HG03442 (cell line): ENCODE measurements around the gene PRR16.
A peak's percentile ranks its signal among the peaks of the same experiment; 100 is the strongest.
"Not testable (repeated sequence)": the region's sequence is repeated elsewhere in the genome, so short reads cannot be mapped to it uniquely, and the experiment has no call there.

Experiments used
- ATAC-seq: cut with Tn5 transposase; IDR thresholded peaks from one replicate; pipeline ENCODE4 v1.9.1; 2021; ENCODE audit warnings: mild to moderate bottlenecking, moderate library complexity; ENCODE audit not compliant: unreplicated experiment

The PRR16 gene

DNA sequence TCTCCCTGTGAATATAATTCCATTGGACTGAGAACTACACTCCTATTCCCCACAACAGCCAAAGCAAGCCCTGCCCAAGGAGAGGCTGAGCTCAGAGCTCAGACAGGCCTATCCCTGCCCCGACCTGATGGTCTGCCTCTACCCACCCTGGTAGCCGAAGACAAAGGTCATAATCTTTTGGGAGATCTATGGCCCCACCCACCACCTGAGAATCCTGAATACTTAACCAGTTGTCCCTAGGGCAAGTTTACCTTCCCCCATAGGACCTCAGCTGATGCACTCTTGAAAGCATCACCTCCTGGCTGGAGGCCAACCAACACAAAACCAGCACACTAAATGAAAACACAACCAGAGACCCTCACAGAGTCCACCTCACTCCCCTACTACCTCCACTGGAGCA is 167.5 kb downstream of the PRR16 start:
- no peak for ATAC-seq

DNA sequence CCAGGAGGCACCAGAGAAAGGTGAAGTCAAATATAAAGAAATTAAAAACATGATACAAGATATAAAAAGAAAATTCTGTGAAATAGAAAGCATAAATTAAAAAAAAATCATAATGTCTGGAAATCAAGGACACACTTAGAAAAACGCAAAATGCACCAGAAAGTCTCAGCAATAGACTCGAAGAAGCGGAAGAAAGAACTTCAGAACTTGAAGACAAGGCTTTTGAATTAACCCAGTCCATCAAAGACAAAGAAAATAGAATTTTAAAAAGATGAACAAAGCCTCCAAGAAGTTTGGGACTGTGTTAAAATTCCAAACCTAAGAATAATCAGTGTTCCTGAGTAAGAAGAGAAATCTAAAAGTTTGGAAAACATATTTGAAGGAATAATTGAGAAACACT is 168.3 kb downstream of the PRR16 start:
- no peak for ATAC-seq

DNA sequence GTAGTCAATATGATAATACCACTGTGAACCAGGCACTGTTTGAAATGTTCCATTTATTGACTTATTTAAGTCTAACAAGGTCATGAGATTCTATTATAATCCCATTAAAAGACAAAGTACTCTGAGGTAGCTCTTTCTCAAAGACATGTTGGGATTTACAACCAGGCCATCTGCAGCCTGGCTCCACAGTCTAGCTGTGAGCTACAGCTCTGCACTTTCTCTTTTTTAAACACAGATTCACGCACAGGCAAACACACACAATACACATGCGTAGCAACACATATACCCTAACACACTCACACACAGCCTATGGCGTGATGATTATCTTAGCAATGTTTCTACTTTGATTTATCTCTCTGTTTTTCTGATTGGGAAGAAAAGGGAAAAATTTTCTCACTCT is 174.3 kb downstream of the PRR16 start:
- ATAC-seq: no peak

DNA sequence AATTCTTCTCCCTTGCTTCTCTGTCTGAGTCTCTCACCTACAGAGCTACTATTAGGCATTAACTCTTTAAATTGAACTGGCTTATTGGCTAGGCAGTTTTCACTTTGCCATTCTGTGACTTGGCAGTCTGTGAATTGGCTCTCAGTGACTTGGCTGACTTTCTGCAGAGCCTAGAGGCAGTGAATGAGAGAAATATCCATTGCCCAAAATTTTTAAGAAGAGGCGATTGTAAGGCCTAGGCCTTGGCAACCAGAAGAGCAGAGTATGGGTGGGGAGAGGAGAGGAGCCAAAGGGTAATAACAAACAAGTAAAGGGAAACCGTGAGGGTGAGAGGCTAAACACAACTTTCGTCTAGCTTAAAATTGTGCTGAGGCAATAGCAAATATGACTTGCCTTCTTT is 176.7 kb downstream of the PRR16 start:
- no peak for ATAC-seq

DNA sequence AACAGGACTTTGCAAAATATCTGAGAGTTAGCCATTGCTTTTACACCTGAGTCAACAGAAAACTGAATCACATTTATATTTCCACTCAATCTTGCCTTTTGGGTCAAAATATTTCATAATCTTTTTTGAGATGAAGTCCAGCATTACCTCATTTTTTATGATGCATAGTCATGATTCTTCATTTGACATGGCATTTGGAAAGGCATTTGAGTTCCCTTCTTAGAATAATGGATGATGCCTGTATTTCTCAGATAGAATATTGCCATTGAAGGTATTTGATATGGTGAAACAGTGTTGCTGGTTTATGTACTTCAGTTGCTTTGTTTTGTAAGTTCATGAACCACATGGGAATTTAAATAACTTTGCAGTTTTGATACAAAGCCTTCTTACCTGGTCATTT is 180.4 kb downstream of the PRR16 start:
- ATAC-seq: no peak

DNA sequence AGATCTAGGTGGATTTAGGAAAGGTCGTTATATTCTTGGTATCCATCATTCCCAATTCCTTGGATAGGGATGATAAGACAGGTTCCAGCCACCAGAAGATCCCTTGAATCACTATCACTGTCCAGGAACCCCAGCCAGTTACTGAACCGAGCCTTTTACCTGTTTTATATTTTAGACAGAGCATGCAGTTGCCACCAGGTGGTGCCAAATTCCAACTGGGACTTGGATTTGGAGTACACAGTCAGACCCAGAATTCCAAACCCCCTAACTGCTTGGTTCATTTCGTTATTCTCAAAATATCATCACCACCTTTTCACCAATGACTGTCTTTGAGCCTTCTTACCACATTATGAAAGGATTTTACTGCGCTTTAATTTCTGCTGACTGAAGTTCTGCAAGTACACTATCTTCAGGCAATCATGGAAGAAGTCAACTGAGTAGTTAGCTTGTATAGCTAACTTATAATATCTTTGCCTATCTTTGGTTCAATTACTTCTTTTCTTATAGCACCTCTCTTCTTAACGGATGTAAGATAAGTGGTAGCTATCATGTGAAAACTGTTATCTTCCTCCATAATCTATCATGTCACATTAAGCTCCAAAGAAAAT is 191.8 kb downstream of the PRR16 start:
- ATAC-seq: no peak

DNA sequence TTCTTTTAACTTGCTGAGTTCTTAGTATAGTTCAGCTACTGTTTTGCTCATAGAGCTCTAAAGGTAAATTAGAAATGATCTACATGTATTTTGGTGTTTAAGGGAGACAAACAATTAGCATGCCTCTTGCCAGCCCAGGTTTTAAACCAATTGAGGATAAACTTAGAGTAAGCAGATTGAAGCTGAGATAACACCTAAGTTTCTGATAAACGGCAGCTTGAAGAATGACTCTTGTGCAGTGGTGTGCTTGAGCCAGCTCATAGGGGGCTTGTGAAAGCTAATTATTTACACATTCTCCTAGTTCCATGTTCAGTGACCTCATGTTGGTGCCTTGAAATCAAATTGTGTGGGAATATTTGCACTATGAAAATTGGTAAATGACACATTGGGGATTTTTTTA is 193.0 kb downstream of the PRR16 start:
- ATAC-seq: no peak

DNA sequence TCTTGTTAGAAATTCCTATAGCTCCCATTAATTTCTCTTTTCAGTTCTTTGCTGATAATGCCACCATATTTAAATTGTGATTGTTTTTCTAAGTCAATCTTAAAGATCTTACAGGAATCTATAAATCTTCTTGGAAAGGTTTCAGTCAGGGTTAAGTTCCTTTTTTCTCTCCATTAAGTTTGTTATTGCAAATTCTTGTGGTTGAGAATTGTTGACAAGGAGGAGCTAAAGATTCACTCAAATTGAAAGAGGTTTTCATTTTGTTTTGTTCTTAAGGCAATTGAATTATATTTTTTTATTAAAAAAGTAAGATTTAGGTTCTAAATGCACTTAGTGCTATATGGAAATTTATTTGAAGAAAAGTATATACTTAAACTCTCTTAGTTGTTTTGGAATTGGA is 213.4 kb downstream of the PRR16 start:
- ATAC-seq: no peak

DNA sequence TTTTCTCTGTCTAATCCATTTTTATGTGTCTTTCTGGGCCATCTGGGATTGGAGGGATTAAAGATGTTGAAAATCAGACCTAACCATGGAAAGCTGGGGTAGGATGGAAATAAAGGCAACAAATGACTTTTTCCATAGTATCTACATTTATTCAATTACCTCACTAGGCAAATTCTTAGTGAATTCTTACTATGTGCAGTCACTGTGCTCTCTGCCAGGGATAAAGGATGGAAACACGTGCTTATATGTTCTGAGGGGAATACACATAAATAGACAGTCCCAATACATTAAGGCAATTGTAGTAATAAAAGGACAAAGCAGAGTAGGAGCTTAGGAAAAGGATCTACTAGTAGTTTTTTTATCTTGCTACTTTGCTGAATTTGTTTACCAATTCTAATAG is 214.2 kb downstream of the PRR16 start:
- no peak for ATAC-seq

DNA sequence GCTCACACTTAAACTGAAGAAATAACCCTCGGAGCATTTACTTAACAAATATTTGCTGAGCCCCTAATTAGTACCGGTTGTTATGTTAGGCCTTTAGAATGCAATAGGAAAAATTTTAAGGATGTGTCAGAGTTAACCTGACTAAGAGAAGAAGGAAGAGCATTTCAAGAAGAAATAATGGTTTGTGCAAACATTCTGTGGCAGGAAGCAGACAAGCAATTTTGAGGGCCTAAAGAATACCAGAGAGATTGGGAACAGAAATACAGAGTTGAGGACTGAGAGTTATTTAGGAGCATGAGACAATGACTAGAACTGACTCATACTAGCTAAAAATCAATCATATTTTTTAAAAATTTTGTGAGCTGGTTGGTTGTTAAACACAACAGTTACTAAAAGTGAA is 218.8 kb downstream of the PRR16 start:
- ATAC-seq: no peak

DNA sequence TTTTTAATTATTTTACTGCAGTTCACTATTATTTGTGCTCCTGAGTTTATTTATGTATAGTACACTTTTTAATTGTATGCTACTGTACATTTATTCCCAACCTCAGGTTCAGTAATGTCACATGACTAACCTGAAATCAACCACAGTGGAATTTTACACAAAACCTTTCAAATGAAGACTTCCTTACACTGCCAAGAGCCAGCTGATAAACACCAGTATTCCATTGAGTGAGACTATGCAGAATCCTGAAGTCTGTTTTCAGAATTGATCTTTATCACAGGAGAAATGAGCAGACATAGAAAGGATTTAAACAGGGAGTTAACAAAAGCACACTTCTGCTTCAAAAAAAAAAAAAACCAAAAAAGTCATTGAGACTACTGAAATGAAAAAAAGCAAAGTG is 219.5 kb downstream of the PRR16 start:
- no peak for ATAC-seq

DNA sequence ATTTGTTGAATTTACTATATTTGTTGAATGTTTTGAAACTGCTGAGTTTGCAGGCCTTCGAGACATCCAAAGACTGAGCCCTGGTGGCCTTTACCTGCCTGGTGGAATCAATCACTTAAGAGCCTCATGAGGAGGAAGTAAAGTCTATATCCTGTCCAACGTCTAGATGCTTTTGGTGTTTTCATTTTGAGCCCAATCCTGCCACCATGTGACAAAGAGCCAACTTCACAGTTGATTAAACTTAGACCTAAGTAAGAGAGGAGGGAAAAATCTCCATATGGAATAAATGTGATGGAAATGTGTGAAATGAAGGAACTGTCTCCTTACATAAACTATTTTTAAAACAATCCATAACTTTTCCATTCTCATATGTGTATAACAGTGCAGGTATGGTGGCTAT is 220.1 kb downstream of the PRR16 start:
- ATAC-seq: no peak

DNA sequence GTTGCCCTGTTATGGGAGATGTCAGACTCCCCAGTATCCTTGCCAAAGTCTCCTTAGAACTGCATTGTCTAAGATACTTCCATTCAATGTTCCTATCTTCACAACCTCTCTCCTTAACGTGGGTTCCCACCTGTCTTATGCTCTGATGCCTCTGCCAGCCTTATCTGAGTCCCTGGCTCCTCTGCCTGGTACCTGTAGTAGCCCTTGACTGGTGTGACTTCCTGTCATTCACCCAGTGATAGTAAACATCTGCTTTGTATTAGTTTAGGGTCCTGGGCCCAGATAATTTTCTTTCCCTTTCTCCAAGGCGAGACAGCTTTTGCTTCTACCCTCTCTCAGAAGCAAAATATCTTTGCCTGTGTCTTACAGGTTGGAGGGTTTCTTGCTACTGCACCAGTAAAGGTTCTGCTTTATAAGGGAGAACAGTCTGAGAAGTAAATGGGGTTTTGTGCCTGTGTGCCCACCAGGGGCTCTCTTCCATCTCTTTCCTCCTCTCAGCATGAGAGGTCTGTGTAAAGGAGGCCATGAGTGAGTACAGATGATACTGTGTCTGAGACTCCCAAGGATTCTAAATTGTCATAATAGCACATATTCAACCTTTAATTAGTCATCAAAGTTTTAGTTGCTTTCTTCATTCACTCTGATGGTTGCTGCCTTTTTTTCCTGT is 220.8 kb downstream of the PRR16 start:
- peak; percentile 43 for ATAC-seq

DNA sequence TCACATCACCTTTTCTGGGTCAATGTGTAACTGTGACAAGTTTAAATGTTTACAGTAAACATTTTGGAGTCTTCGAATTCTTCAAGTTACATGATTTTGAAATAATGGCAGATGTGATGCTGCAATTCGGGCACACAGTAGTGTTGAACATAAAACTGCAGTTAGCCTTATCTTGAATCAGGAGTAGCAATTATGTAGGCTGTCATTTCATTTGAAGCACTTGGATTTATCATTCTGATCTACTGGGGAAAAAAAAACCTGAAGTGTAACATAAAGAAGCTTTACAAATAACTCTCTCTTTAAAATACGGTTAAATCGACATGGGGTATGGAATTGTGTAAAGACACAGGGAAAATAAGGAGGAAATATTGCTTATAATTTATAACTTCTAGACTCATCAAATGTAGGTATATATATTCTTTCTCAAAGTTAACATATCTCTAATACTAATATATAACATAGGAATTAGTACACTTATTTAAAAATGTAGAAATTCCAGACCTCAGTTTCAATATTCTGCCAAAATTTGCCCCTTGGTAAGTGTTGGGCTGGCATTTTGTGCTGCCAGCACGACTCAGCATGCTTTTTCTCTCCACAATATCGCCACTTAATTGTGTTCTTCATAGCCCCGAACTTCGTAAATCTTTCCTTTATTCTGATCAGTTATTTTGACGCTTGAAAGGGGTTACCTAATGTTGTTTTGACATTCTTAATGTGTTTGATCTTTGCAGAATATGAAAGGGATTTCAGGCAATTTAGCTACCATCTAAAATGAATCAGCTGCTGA is 226.7 kb downstream of the PRR16 start:
- no peak for ATAC-seq

DNA sequence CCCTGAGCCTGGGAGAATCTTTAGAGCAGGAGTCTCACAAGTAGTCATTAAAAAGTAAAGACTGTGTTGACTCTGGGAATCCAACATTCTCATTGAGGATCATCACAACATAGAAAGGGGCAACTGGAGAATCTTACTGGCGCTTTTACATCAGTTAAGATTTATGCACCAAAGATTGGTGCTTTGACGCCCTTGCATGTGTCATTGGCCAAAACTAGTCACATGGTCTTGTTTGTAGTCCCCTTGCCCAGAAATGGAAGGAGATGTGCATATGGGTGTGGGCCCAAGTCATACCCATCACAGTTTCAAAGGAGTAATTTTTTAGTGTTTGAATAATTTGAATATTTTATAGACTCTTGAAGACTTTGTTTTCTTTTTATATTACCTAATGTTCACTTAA is 228.2 kb downstream of the PRR16 start:
- no peak for ATAC-seq

DNA sequence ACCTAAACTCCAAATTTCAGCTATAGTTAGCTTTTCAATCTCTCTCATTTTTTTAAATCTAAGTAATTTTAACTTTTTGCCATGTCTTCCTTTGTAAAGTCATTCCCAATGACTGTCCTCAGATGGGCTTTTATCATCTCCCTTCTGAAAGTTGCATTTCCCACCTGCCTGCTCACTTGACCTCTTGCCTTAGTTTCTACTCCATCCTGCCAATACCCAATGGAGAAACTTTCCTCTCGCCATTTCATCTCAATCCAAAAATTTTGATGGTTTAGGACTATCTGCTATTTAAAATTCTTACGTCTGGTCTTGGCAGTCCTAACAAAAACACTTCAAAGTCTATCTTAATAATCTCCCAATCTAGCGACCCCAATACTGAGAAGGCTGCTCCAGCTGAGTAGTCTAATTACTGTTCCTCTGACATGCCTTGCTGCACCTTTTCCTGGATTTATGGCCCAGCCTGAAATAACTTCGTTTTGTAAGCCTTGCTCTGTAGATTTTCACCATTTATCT is 231.3 kb downstream of the PRR16 start:
- ATAC-seq: no peak

DNA sequence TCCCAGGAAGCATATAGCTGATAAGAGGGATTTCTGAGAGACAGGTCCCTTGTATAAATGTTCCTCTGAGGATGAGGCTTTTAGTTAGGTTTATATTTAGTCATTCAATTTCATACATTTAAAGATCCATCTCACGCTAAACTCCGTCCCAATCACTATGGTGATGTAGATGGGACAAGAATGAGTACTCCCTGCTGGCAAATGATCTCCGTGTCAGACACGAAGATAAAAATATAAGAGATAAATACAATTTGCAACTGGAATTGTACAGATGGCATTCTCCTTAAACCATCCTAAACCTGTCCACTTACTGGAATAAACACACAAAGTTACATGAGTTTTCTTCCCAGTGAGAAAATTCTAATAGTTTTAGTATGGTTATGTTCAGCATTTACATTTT is 233.0 kb downstream of the PRR16 start:
- ATAC-seq: no peak

DNA sequence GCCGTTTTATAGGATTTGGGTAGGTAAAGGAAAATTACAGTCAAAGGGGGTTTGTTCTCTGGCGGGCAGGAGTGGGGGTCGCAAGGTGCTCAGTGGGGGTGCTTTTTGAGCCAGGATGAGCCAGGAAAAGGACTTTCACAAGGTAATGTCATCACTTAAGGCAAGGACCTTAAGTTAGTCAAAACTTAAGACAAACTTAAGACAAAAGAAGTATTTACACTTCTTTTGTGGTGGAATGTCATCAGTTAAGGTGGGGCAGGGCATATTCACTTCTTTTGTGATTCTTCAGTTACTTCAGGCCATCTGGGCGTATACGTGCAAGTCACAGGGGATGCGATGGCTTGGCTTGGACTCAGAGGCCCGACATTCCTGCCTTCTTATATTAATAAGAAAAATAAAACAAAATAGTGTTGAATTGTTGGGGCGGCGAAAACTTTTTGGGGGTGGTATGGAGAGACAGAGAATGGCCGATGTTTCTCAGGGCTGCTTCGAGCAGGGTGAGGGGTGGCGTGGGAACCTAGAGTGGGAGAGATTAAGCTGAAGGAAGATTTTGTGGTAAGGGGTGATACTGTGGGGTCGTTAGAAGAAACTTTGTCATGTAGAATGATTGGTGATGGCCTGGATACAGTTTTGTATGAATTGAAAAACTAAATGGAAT is 233.7 kb downstream of the PRR16 start:
- not testable (repeated sequence) for ATAC-seq

DNA sequence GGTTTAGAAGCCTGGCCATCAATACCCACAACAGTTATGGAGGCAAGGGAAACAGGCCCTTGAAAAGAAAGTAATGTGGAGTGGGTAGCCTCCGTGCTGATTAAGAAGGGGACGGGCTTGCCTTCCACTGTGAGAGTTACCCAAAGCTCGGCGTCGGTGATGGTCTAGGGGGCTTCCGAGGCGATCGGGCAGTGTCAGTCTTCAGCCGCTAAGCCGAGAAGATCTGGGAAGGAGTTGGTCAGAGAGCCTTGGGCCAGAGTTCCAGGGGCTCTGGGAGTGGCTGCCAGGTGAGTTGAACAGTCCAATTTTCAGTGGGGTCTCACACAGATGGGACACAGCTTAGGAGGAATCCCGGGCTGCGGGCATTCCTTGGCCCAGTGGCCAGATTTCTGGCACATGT is 236.6 kb downstream of the PRR16 start:
- ATAC-seq: not testable (repeated sequence)

DNA sequence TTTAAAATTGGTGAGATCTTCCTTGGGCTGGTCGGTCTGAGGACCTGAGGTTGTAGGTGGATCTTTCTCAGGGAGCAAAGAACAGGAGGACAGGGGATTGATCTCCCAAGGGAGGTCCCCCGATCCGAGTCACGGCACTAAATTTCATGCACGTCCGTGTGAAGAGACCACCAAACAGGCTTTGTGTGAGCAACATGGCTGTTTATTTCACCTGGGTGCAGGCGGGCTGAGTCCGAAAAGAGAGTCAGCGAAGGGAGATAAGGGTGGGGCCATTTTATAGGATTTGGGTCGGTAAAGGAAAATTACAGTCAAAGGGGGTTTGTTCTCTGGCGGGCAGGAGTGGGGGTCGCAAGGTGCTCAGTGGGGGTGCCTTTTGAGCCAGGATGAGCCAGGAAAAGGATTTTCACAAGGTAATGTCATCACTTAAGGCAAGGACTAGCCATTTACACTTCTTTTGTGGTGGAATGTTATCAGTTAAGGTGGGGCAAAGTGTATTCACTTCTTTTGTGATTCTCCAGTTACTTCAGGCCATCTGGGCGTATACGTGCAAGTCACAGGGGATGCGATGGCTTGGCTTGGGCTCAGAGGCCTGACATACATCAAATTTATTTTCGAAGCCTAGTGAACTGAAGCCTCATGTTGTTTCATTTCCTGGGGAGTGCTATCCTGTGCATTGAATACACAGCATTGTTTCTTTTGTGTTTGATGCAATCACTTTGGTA is 238.9 kb downstream of the PRR16 start:
- not testable (repeated sequence) for ATAC-seq
